ENCODE results near the gene PRSS33. TPM values are rescaled to one million over a fixed set of nuclear protein-coding genes. Genes with fewer than 3 reads are reported as not detected.

PRSS33 gene
- total RNA-seq, 1 donor from 2014 or later: not detected

DNA sequence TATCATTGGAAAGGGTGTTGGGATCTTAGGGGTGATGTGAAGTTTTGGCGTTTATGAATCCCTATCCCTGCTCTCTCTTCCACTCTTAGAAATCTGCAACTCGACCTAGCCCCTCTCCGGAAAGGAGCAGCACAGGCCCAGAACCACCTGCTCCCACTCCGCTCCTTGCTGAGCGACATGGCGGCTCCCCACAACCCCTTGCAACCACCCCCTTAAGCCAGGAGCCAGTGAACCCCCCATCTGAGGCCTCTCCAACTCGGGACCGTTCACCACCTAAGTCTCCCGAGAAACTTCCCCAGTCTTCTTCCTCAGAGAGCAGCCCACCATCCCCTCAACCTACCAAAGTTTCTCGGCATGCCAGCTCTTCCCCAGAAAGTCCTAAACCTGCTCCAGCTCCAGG is 25.9 kb downstream of the PRSS33 start:
- intact Hi-C loops (cut with micrococcal nuclease): no loop called here
- POLR2A ChIA-PET: no interaction called here
- peaks cover 14% of the 10 kb centered on the region for H3K4me1 Mint-ChIP-seq
- CTCF ChIA-PET: no interaction called here
- DNase-seq: no peak
- H3K27me3 Mint-ChIP-seq: no peaks in the 10 kb centered on the region
- no peak overlapping the region for H3K27ac Mint-ChIP-seq
- H3K4me3 Mint-ChIP-seq: no peak overlapping the region
- TF ChIP-seq, protein P1, sequence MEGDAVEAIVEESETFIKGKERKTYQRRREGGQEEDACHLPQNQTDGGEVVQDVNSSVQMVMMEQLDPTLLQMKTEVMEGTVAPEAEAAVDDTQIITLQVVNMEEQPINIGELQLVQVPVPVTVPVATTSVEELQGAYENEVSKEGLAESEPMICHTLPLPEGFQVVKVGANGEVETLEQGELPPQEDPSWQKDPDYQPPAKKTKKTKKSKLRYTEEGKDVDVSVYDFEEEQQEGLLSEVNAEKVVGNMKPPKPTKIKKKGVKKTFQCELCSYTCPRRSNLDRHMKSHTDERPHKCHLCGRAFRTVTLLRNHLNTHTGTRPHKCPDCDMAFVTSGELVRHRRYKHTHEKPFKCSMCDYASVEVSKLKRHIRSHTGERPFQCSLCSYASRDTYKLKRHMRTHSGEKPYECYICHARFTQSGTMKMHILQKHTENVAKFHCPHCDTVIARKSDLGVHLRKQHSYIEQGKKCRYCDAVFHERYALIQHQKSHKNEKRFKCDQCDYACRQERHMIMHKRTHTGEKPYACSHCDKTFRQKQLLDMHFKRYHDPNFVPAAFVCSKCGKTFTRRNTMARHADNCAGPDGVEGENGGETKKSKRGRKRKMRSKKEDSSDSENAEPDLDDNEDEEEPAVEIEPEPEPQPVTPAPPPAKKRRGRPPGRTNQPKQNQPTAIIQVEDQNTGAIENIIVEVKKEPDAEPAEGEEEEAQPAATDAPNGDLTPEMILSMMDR (IDR thresholded peaks at IDR 0.05): no peak
- H3K9me3 Mint-ChIP-seq: no peaks in the 10 kb centered on the region
- H3K36me3 Mint-ChIP-seq (ENCODE audit: low read depth): peaks cover 100% of the 10 kb centered on the region
- no peak for ATAC-seq (ENCODE audit: low read depth)

DNA sequence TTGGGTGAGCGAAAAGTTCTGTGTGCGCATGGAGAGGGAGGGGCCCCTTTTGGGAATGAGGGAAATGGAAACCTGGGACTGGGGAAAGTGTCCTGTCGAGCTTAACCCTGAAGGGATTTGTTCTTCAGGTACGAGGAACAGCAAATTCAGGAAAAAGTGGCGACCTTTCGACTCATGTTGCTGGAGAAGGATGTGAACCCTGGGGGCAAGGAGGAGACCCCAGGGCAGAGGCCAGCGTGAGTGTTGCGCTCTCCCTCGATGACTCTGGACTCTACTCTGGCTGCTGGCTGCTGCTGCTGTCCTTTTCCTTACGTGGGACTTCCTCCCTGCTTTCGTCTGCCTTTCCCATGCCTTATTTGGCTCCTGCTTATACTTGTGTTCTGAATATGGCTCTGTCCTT is 30.0 kb downstream of the PRSS33 start:
- Mint-ChIP-seq H3K27me3 (no peaks in the 10 kb centered on the region), H3K4me3 (no peak overlapping the region)
- intact Hi-C loops (cut with micrococcal nuclease): loop anchor here (10.0 kb wide), 1 partner anchor 157 kb away; the partner anchor contains the start of gene FLYWCH1

DNA sequence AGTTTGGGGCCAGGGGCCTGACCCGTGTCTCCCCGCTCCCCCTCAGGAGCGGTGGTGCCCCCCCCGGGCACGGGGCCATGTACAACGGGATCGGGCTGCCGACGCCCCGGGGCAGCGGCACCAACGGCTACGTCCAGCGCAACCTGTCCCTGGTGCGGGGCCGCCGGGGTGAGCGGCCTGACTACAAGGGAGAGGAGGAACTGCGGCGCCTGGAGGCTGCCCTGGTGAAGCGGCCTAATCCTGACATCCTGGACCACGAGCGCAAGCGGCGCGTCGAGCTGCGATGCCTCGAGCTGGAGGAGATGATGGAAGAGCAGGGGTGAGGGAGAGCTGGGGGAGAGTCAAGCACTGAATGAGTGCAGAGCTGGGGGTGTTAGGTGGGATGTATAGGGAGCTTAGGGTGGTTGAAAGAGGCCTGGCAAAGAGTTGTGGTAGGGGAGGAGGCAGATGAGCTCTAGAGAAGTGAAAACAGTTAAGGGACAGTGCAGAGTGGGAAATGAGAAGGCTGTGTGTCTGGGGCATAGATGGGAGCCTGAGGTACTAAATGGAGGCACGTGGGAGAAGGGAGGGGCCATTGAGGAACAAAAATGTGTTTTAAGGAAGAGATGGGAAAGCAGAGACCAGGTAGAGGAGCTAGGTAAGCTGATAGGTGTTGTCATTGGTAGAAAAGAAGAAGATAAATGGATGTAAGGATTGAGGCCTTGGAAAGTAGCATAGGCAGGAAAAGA is 30.9 kb downstream of the PRSS33 start:
- Mint-ChIP-seq H3K36me3 (ENCODE audit: low read depth) (peaks cover 80% of the 10 kb centered on the region), H3K9me3 (no peaks in the 10 kb centered on the region), H3K27ac (no peak overlapping the region), H3K4me3 (peak overlapping the region; percentile 11), H3K4me1 (peaks cover 52% of the 10 kb centered on the region), H3K27me3 (no peaks in the 10 kb centered on the region)
- ATAC-seq (ENCODE audit: low read depth) (no peak), DNase-seq (no peak)
- POLR2A ChIA-PET: no interaction called here
- TF ChIP-seq, protein P1 (IDR thresholded peaks at IDR 0.05): no peak
- intact Hi-C loops (cut with micrococcal nuclease): loop anchor here (10.0 kb wide), 1 partner anchor 158 kb away; the partner anchor contains the start of gene FLYWCH1
- CTCF ChIA-PET: no interaction called here

More for the DNA sequence above, 30.0 kb downstream of the PRSS33 start:
- DNase-seq (no peak), ATAC-seq (ENCODE audit: low read depth) (no peak)
- peaks cover 45% of the 10 kb centered on the region for H3K4me1 Mint-ChIP-seq
- CTCF ChIA-PET: no interaction called here
- H3K9me3 Mint-ChIP-seq: no peaks in the 10 kb centered on the region
- H3K27ac Mint-ChIP-seq: no peak overlapping the region
- TF ChIP-seq, protein P1 (IDR thresholded peaks at IDR 0.05): no peak
- POLR2A ChIA-PET: interaction anchor here (1.2 kb wide), 1 partner anchor 17 kb away, joined by 5 read pairs; no protein-coding TSS in a partner anchor
- peaks cover 87% of the 10 kb centered on the region for H3K36me3 Mint-ChIP-seq (ENCODE audit: low read depth)

DNA sequence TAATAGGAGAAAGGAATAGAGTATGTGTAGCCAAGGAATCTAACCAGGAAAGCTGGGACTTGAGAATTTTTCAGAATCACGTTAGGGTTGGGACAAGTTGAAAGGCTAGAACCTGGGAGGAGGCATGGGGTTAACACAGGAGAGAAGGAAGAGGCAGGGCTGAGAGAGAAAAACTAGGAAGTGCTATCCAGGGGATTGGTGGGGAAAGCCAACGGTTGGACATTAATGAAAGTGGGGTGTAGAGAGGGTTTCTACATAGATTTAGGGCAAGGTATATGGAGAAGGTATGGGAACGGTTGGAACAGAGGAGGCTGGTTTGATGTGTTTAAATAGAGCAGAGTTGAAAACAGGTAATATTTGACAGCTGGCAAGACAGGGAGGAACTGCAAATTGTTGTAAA is 32.2 kb downstream of the PRSS33 start:
- ChIA-PET CTCF (no interaction called here), POLR2A (interaction anchor here (4.6 kb wide), 1 partner anchor 22 kb away, joined by 68 read pairs; the partner anchor contains the start of gene ELOB)
- ATAC-seq (ENCODE audit: low read depth): no peak
- Mint-ChIP-seq H3K36me3 (ENCODE audit: low read depth) (peaks cover 67% of the 10 kb centered on the region), H3K4me1 (peaks cover 59% of the 10 kb centered on the region), H3K4me3 (peak overlapping the region; percentile 89), H3K9me3 (no peaks in the 10 kb centered on the region), H3K27ac (peak overlapping the region; percentile 61), H3K27me3 (no peaks in the 10 kb centered on the region)
- TF ChIP-seq, protein P1 (IDR thresholded peaks at IDR 0.05): no peak
- DNase-seq: no peak
- intact Hi-C loops (cut with micrococcal nuclease): loop anchor here (10.0 kb wide), 1 partner anchor 160 kb away; the partner anchor contains the start of gene FLYWCH1

DNA sequence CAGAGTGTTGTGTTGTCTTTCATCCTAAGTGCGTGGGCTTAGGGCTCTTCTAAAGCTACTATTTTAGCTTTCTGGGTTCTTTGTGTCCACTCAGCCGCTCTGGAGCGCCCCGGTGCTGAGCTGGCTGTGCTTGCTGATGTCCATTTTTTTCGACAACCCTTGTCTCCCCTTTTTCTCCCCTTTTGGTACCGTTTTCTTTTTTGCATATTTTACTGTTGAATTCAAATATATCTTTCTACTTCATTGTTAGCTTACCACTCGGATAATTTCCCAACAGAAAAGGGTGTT is 33.7 kb downstream of the PRSS33 start:
- Mint-ChIP-seq H3K4me1 (peaks cover 56% of the 10 kb centered on the region), H3K4me3 (peak overlapping the region; percentile 89), H3K9me3 (no peaks in the 10 kb centered on the region), H3K36me3 (ENCODE audit: low read depth) (peaks cover 52% of the 10 kb centered on the region), H3K27me3 (no peaks in the 10 kb centered on the region), H3K27ac (peak overlapping the region; percentile 81)
- TF ChIP-seq, protein P1 (IDR thresholded peaks at IDR 0.05): no peak
- intact Hi-C loops (cut with micrococcal nuclease): loop anchor here (2.0 to 10.0 kb wide), 5 partner anchors 39 to 971 kb away; partner anchors contain the start of genes FLYWCH1, KCTD5, NUBP2 and RNPS1
- no peak for ATAC-seq (ENCODE audit: low read depth)
- DNase-seq: no peak
- POLR2A ChIA-PET: interaction anchor here (0.5 to 4.6 kb wide), 11 partner anchors 10 to 971 kb away, joined by 3 to 68 read pairs (median 5); partner anchors contain the start of genes AMDHD2, ELOB, KCTD5 and NUBP2
- CTCF ChIA-PET: no interaction called here

Data from activated B cell treated with CpG ODN at 0.5 μM for 24 hours (primary cell).